ENCODE measurements around the gene PROM1.

Gene PROM1

GRCh38 chr4:16056681-16057385 lies 27.0 kb downstream of the PROM1 start:
- peak overlapping the region in 3 of 7 experiments; percentile 20 to 53 (median 23) for H3K4me3 ChIP-seq (ENCODE audit: control insufficient read depth in 1 of 7, extremely low read depth in 1 of 7, insufficient read depth in 4 of 7, low read depth in 2 of 7, low read length in 6 of 7)
- ChIA-PET POLR2A (interaction anchor here (1.3 to 2.2 kb wide), 2 partner anchors 15 to 26 kb away, joined by 5 to 9 read pairs; partner anchors contain the start of gene PROM1), CTCF (interaction anchor here (1.3 to 4.3 kb wide), 8 partner anchors 11 to 301 kb away, joined by 3 to 31 read pairs (median 7); no protein-coding TSS in a partner anchor)
- no peaks in the 10 kb centered on the region for H3K27me3 ChIP-seq (replicated peaks in 2 of 5; ENCODE audit: control insufficient read depth in 4 of 5, insufficient read depth in 5 of 5, low read length in 4 of 5)
- WGBS (ENCODE audit: insufficient coverage) = 21% methylated on average over 11 of the region's 11 CpGs
- H3K4me1 ChIP-seq (ENCODE audit: control extremely low read depth in 1 of 4, control insufficient read depth in 4 of 4, insufficient read depth in 4 of 4, low read length in 3 of 4) = peaks cover 29 to 93% (median 78%) of the 10 kb centered on the region in 4 experiments
- H3K36me3 ChIP-seq (ENCODE audit: control insufficient read depth in 4 of 4, insufficient read depth in 4 of 4, low read length in 3 of 4) = peaks cover 0 to 31% (median 9%) of the 10 kb centered on the region in 4 experiments
- no peak for DNase-seq
- no peaks in the 10 kb centered on the region for H3K9me3 ChIP-seq (ENCODE audit: control extremely low read depth in 1 of 5, control insufficient read depth in 4 of 5, insufficient read depth in 2 of 5, low read depth in 1 of 5, low read length in 4 of 5)
- H3K27ac ChIP-seq (ENCODE audit: insufficient read depth in 1 of 2, low read depth in 1 of 2, low read length in 2 of 2, poor library complexity in 1 of 2, severe bottlenecking in 2 of 2) = peak overlapping the region; percentile 97

GRCh38 chr4:16055873-16056272 lies 27.9 kb downstream of the PROM1 start:
- CTCF ChIA-PET = interaction anchor here (1.2 to 4.3 kb wide), 10 partner anchors 9 to 29 kb away, joined by 3 to 31 read pairs (median 6); no protein-coding TSS in a partner anchor
- Histone ChIP-seq H3K4me1 (ENCODE audit: control extremely low read depth in 1 of 4, control insufficient read depth in 4 of 4, insufficient read depth in 4 of 4, low read length in 3 of 4) (peaks cover 29 to 95% (median 83%) of the 10 kb centered on the region in 4 experiments), H3K36me3 (ENCODE audit: control insufficient read depth in 4 of 4, insufficient read depth in 4 of 4, low read length in 3 of 4) (peaks cover 0 to 32% (median 8%) of the 10 kb centered on the region in 4 experiments), H3K9me3 (ENCODE audit: control extremely low read depth in 1 of 5, control insufficient read depth in 4 of 5, insufficient read depth in 2 of 5, low read depth in 1 of 5, low read length in 4 of 5) (no peaks in the 10 kb centered on the region), H3K4me3 (ENCODE audit: control insufficient read depth in 1 of 7, extremely low read depth in 1 of 7, insufficient read depth in 4 of 7, low read depth in 2 of 7, low read length in 6 of 7) (peak overlapping the region in 3 of 7 experiments; percentile 19 to 53 (median 28)), H3K27me3 (replicated peaks in 2 of 5; ENCODE audit: control insufficient read depth in 4 of 5, insufficient read depth in 5 of 5, low read length in 4 of 5) (no peaks in the 10 kb centered on the region), H3K27ac (ENCODE audit: insufficient read depth in 1 of 2, low read depth in 1 of 2, low read length in 2 of 2, poor library complexity in 1 of 2, severe bottlenecking in 2 of 2) (peak overlapping the region; percentile 97)
- 0% methylated on average over 2 of the region's 7 CpGs for WGBS (ENCODE audit: insufficient coverage)
- POLR2A ChIA-PET = interaction anchor here (1.0 to 2.2 kb wide), 4 partner anchors 11 to 27 kb away, joined by 3 to 9 read pairs (median 5); partner anchors contain the start of gene PROM1
- no peak for DNase-seq

GRCh38 chr4:16055471-16055870 lies 28.4 kb downstream of the PROM1 start:
- H3K4me3 ChIP-seq (ENCODE audit: control insufficient read depth in 1 of 7, extremely low read depth in 1 of 7, insufficient read depth in 4 of 7, low read depth in 2 of 7, low read length in 6 of 7) = peak overlapping the region in 4 of 7 experiments; percentile 12 to 53 (median 24)
- H3K36me3 ChIP-seq (ENCODE audit: control insufficient read depth in 4 of 4, insufficient read depth in 4 of 4, low read length in 3 of 4) = peaks cover 0 to 32% (median 8%) of the 10 kb centered on the region in 4 experiments
- H3K9me3 ChIP-seq (ENCODE audit: control extremely low read depth in 1 of 5, control insufficient read depth in 4 of 5, insufficient read depth in 2 of 5, low read depth in 1 of 5, low read length in 4 of 5) = no peaks in the 10 kb centered on the region
- H3K27ac ChIP-seq (ENCODE audit: insufficient read depth in 1 of 2, low read depth in 1 of 2, low read length in 2 of 2, poor library complexity in 1 of 2, severe bottlenecking in 2 of 2) = peak overlapping the region; percentile 97
- no peaks in the 10 kb centered on the region for H3K27me3 ChIP-seq (replicated peaks in 2 of 5; ENCODE audit: control insufficient read depth in 4 of 5, insufficient read depth in 5 of 5, low read length in 4 of 5)
- DNase-seq = peak; percentile 53 to 95 (median 93)
- ChIA-PET POLR2A (interaction anchor here (1.0 to 2.2 kb wide), 4 partner anchors 11 to 28 kb away, joined by 3 to 9 read pairs (median 5); partner anchors contain the start of gene PROM1), CTCF (interaction anchor here (0.8 to 4.3 kb wide), 10 partner anchors 9 to 28 kb away, joined by 3 to 31 read pairs (median 6); no protein-coding TSS in a partner anchor)
- 0% methylated on average over 1 of the region's 7 CpGs for whole genome bisulfite sequencing (ENCODE audit: insufficient coverage)
- H3K4me1 ChIP-seq (ENCODE audit: control extremely low read depth in 1 of 4, control insufficient read depth in 4 of 4, insufficient read depth in 4 of 4, low read length in 3 of 4) = peaks cover 30 to 95% (median 83%) of the 10 kb centered on the region in 4 experiments

- 80% methylated on average over 1 of the region's 2 CpGs for WGBS (ENCODE audit: insufficient coverage)
- Histone ChIP-seq H3K9me3 (ENCODE audit: control extremely low read depth in 1 of 5, control insufficient read depth in 4 of 5, insufficient read depth in 2 of 5, low read depth in 1 of 5, low read length in 4 of 5) (no peaks in the 10 kb centered on the region), H3K36me3 (ENCODE audit: control insufficient read depth in 4 of 4, insufficient read depth in 4 of 4, low read length in 3 of 4) (peaks cover 0 to 40% (median 16%) of the 10 kb centered on the region in 4 experiments), H3K4me1 (ENCODE audit: control extremely low read depth in 1 of 4, control insufficient read depth in 4 of 4, insufficient read depth in 4 of 4, low read length in 3 of 4) (peaks cover 26 to 84% (median 75%) of the 10 kb centered on the region in 4 experiments), H3K27me3 (replicated peaks in 2 of 5; ENCODE audit: control insufficient read depth in 4 of 5, insufficient read depth in 5 of 5, low read length in 4 of 5) (no peaks in the 10 kb centered on the region), H3K4me3 (ENCODE audit: control insufficient read depth in 1 of 7, extremely low read depth in 1 of 7, insufficient read depth in 4 of 7, low read depth in 2 of 7, low read length in 6 of 7) (no peak overlapping the region), H3K27ac (ENCODE audit: insufficient read depth in 1 of 2, low read depth in 1 of 2, low read length in 2 of 2, poor library complexity in 1 of 2, severe bottlenecking in 2 of 2) (peak overlapping the region in 1 of 2 experiments; percentile 97)
- ChIA-PET POLR2A (no interaction called here), CTCF (interaction anchor here (0.7 to 2.3 kb wide), 4 partner anchors 9 to 15 kb away, joined by 3 to 9 read pairs (median 4); no protein-coding TSS in a partner anchor)
- no peak for DNase-seq
These were observed 30.9 kb downstream of the PROM1 start for GRCh38 chr4:16052939-16053338.

- no peak for DNase-seq
- 98% methylated on average over 5 of the region's 5 CpGs for WGBS (ENCODE audit: insufficient coverage)
- peaks cover 23 to 83% (median 65%) of the 10 kb centered on the region in 4 experiments for H3K4me1 ChIP-seq (ENCODE audit: control extremely low read depth in 1 of 4, control insufficient read depth in 4 of 4, insufficient read depth in 4 of 4, low read length in 3 of 4)
- H3K27me3 ChIP-seq (replicated peaks in 2 of 5; ENCODE audit: control insufficient read depth in 4 of 5, insufficient read depth in 5 of 5, low read length in 4 of 5) = no peaks in the 10 kb centered on the region
- no peak overlapping the region for H3K4me3 ChIP-seq (ENCODE audit: control insufficient read depth in 1 of 7, extremely low read depth in 1 of 7, insufficient read depth in 4 of 7, low read depth in 2 of 7, low read length in 6 of 7)
- H3K27ac ChIP-seq (ENCODE audit: insufficient read depth in 1 of 2, low read depth in 1 of 2, low read length in 2 of 2, poor library complexity in 1 of 2, severe bottlenecking in 2 of 2) = peak overlapping the region in 1 of 2 experiments; percentile 59
- ChIA-PET CTCF (interaction anchor here (1.3 to 3.3 kb wide), 3 partner anchors 8 to 16 kb away, joined by 5 to 12 read pairs (median 9); no protein-coding TSS in a partner anchor), POLR2A (no interaction called here)
- H3K36me3 ChIP-seq (ENCODE audit: control insufficient read depth in 4 of 4, insufficient read depth in 4 of 4, low read length in 3 of 4) = peaks cover 0 to 42% (median 17%) of the 10 kb centered on the region in 4 experiments
- no peaks in the 10 kb centered on the region for H3K9me3 ChIP-seq (ENCODE audit: control extremely low read depth in 1 of 5, control insufficient read depth in 4 of 5, insufficient read depth in 2 of 5, low read depth in 1 of 5, low read length in 4 of 5)
These were observed 31.8 kb downstream of the PROM1 start for GRCh38 chr4:16051980-16052379.

GRCh38 chr4:16051132-16051531 lies 32.7 kb downstream of the PROM1 start:
- no peaks in the 10 kb centered on the region for H3K9me3 ChIP-seq (ENCODE audit: control extremely low read depth in 1 of 5, control insufficient read depth in 4 of 5, insufficient read depth in 2 of 5, low read depth in 1 of 5, low read length in 4 of 5)
- peaks cover 0 to 38% (median 17%) of the 10 kb centered on the region in 4 experiments for H3K36me3 ChIP-seq (ENCODE audit: control insufficient read depth in 4 of 4, insufficient read depth in 4 of 4, low read length in 3 of 4)
- peaks cover 18 to 83% (median 60%) of the 10 kb centered on the region in 4 experiments for H3K4me1 ChIP-seq (ENCODE audit: control extremely low read depth in 1 of 4, control insufficient read depth in 4 of 4, insufficient read depth in 4 of 4, low read length in 3 of 4)
- no CpG with 5 or more reads among the region's 2 CpGs for WGBS (ENCODE audit: insufficient coverage)
- H3K27me3 ChIP-seq (replicated peaks in 2 of 5; ENCODE audit: control insufficient read depth in 4 of 5, insufficient read depth in 5 of 5, low read length in 4 of 5) = no peaks in the 10 kb centered on the region
- H3K4me3 ChIP-seq (ENCODE audit: control insufficient read depth in 1 of 7, extremely low read depth in 1 of 7, insufficient read depth in 4 of 7, low read depth in 2 of 7, low read length in 6 of 7) = no peak overlapping the region
- ChIA-PET CTCF (interaction anchor here (1.1 to 3.3 kb wide), 2 partner anchors 10 to 15 kb away, joined by 3 to 12 read pairs; no protein-coding TSS in a partner anchor), POLR2A (no interaction called here)
- DNase-seq = no peak
- H3K27ac ChIP-seq (ENCODE audit: insufficient read depth in 1 of 2, low read depth in 1 of 2, low read length in 2 of 2, poor library complexity in 1 of 2, severe bottlenecking in 2 of 2) = peak overlapping the region in 1 of 2 experiments; percentile 59

Data from common myeloid progenitor, CD34-positive (primary cell).